Measurements from ENCODE around the gene C2orf66. TPM values are rescaled to one million over a fixed set of nuclear protein-coding genes. Genes with fewer than 3 reads are reported as not detected.

C2orf66 gene
- total RNA-seq, 1 donor from 2014 or later, result not detected

- Mint-ChIP-seq H3K4me1 (ENCODE audit: low read depth) (no peaks in the 10 kb centered on the region), H3K9me3 (ENCODE audit: low read depth) (no peaks in the 10 kb centered on the region), H3K27ac (ENCODE audit: unreplicated experiment) (no peak overlapping the region), H3K36me3 (ENCODE audit: low read depth) (peaks cover 28% of the 10 kb centered on the region), H3K27me3 (ENCODE audit: low read depth) (no peaks in the 10 kb centered on the region), H3K4me3 (ENCODE audit: unreplicated experiment) (no peak overlapping the region)
- no peak for DNase-seq (ENCODE audit: low spot score)
- no peak for TF ChIP-seq CTCF (IDR thresholded peaks at IDR 0.05)
Observed at GRCh38 chr2:196783431-196784094, 25.6 kb downstream of the C2orf66 start.

GRCh38 chr2:196767101-196767500 is 42.1 kb downstream of the C2orf66 start:
- H3K4me3 Mint-ChIP-seq (ENCODE audit: unreplicated experiment), result no peak overlapping the region
- TF ChIP-seq CTCF (IDR thresholded peaks at IDR 0.05), result no peak

DNA sequence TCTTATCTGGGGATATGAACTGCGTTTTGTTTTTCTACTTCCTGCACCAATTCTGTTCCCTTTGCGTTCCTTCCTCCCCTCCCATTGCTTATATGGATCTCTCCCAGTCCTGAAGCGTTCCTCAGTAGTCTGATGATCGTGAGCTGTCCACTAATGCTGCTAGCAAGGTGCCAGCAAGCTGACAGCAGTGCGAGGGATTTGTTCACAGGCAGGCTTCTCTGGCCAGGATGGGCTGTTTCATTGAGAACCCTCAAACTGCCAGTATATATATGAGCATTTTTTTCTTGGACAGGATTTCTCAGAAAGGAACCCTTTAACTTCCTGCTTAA is 49.8 kb downstream of the C2orf66 start:
- peaks cover 30% of the 10 kb centered on the region for H3K36me3 Mint-ChIP-seq (ENCODE audit: low read depth)

More at GRCh38 chr2:196767101-196767500, 42.1 kb downstream of the C2orf66 start:
- Mint-ChIP-seq H3K9me3 (ENCODE audit: low read depth) (no peaks in the 10 kb centered on the region), H3K27me3 (ENCODE audit: low read depth) (no peaks in the 10 kb centered on the region), H3K36me3 (ENCODE audit: low read depth) (peaks cover 22% of the 10 kb centered on the region), H3K27ac (ENCODE audit: unreplicated experiment) (no peak overlapping the region), H3K4me1 (ENCODE audit: low read depth) (no peaks in the 10 kb centered on the region)
- no peak for DNase-seq (ENCODE audit: low spot score)

DNA sequence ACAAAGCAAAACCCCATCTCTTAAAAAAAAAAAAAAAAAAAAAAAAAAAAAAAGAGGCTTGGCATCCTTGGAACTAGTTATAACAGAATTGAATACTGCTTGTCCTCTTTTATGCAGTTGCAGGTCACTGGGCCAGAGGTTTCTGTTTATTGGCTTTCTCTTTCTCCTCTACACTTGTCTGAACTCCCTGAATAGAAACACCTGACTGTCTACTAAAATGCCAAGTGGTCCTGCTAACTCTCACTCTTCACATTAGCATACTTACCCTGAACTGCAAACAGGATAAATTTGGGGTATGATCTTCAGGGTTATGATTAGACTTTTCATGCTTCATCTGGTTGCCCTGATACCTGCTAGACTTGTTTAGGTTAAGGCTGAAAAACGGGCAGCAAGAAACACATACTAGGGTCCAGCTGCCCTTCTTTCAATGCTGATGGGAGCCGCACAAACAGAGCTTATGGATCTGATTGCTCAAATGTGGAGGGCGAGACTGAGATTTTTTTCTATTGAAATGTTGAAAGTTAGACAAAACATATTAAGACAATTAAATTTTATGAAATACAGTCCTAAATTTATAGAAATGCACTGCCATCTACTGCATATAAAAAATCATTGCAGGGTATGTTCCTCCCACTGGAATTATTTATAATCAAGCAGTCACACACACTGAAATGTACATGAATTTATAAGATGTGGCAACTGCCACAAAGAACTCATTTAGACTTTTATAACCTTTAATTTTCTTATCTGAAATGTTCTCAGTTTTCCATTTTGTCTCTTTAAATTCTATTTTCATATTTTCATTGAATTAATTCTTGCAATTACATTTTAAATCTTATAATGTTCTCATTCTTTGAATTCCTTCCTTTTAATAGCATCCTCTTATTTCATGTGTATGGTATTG is 50.4 kb downstream of the C2orf66 start:
- Mint-ChIP-seq H3K27ac (ENCODE audit: unreplicated experiment) (peak overlapping the region; percentile 62), H3K4me3 (ENCODE audit: unreplicated experiment) (no peak overlapping the region), H3K36me3 (ENCODE audit: low read depth) (peaks cover 33% of the 10 kb centered on the region), H3K27me3 (ENCODE audit: low read depth) (no peaks in the 10 kb centered on the region), H3K4me1 (ENCODE audit: low read depth) (peaks cover 12% of the 10 kb centered on the region), H3K9me3 (ENCODE audit: low read depth) (peaks cover 35% of the 10 kb centered on the region)
- DNase-seq (ENCODE audit: low spot score), result no peak
- TF ChIP-seq CTCF (IDR thresholded peaks at IDR 0.05), result peak; percentile 89

More for the DNA sequence above, 49.8 kb downstream of the C2orf66 start:
- Mint-ChIP-seq H3K27ac (ENCODE audit: unreplicated experiment) (peak overlapping the region; percentile 62), H3K9me3 (ENCODE audit: low read depth) (peaks cover 29% of the 10 kb centered on the region), H3K27me3 (ENCODE audit: low read depth) (no peaks in the 10 kb centered on the region), H3K4me3 (ENCODE audit: unreplicated experiment) (no peak overlapping the region), H3K4me1 (ENCODE audit: low read depth) (peaks cover 12% of the 10 kb centered on the region)
- TF ChIP-seq CTCF (IDR thresholded peaks at IDR 0.05), result no peak
- DNase-seq (ENCODE audit: low spot score), result no peak

Other genes with a start within 250 kb of the C2orf66 start
- gene HECW2, start 215.8 kb downstream of the C2orf66 start, total RNA-seq, result 22.3 to 23.8 TPM (median 22.5 TPM) in 3 replicates
- gene CCDC150, start 169.6 kb downstream of the C2orf66 start, total RNA-seq, result 3.1 to 6.0 TPM (median 3.6 TPM) in 3 replicates
- 25.4 to 30.4 TPM (median 28.5 TPM) in 3 replicates for gene GTF3C3, start 9.7 kb downstream of the C2orf66 start, total RNA-seq
- gene PGAP1, start 117.4 kb upstream of the C2orf66 start, total RNA-seq, result 10.5 to 22.5 TPM (median 12.3 TPM) in 3 replicates